Chondrocyte (in vitro differentiated cells): Measurements from ENCODE around the gene DPH2. TPM values are rescaled to one million over a fixed set of nuclear protein-coding genes. Genes with fewer than 3 reads are reported as not detected.

ENCODE experiments used
- DNase-seq: peaks from one replicate; pipeline ENCODE4 v3.0.0; 2021; ENCODE audit warnings: mixed read lengths, low spot score
- H3K27ac Mint-ChIP-seq: one replicate; pipeline ENCODE4 v1.8.0; 2021; ENCODE audit warnings: mild to moderate bottlenecking, moderate library complexity, mixed read lengths; ENCODE audit not compliant: unreplicated experiment
- H3K27me3 Mint-ChIP-seq: 2 replicates; pipeline ENCODE4 v1.8.0; 2021; ENCODE audit warnings: low read depth, mixed read lengths
- H3K36me3 Mint-ChIP-seq: 2 replicates; pipeline ENCODE4 v1.8.0; 2021; ENCODE audit warnings: low read depth, mixed read lengths
- H3K4me1 Mint-ChIP-seq: 2 replicates; pipeline ENCODE4 v1.8.0; 2021; ENCODE audit warnings: low read depth, mild to moderate bottlenecking, mixed read lengths
- H3K4me3 Mint-ChIP-seq: one replicate; pipeline ENCODE4 v1.8.0; 2021; ENCODE audit warnings: mild to moderate bottlenecking, moderate library complexity, mixed read lengths; ENCODE audit not compliant: unreplicated experiment
- H3K9me3 Mint-ChIP-seq: 2 replicates; pipeline ENCODE4 v1.8.0; 2021; ENCODE audit warnings: low read depth, mixed read lengths
- CTCF ChIP-seq: fragments of 200-600 bp; sonication (generic); IDR thresholded peaks from 2 replicates; pipeline ENCODE4 v1.5.0; 2021; ENCODE audit warnings: antibody characterized with exemption, mild to moderate bottlenecking, moderate library complexity
- total RNA-seq: library from RNA; stranded (reverse); gene quantifications from 3 replicates; pipeline ENCODE4 v1.2.1, GENCODE V29; 2021

The DPH2 gene
- total RNA-seq, 1 donor from 2014 or later = 22.4 TPM

GRCh38 chr1:44000122-44000665, 30.4 kb downstream of the DPH2 start:
- Mint-ChIP-seq H3K36me3 (peaks cover 7% of the 10 kb centered on the region), H3K27ac (no peak overlapping the region), H3K27me3 (no peaks in the 10 kb centered on the region), H3K4me1 (peaks cover 2% of the 10 kb centered on the region), H3K4me3 (no peak overlapping the region), H3K9me3 (no peaks in the 10 kb centered on the region)
- no peak for DNase-seq
- no peak for TF ChIP-seq CTCF

GRCh38 chr1:44002165-44002564, 32.4 kb downstream of the DPH2 start:
- H3K4me3 Mint-ChIP-seq = no peak overlapping the region
- H3K36me3 Mint-ChIP-seq = peaks cover 9% of the 10 kb centered on the region
- H3K9me3 Mint-ChIP-seq = no peaks in the 10 kb centered on the region
- DNase-seq = no peak
- no peaks in the 10 kb centered on the region for H3K4me1 Mint-ChIP-seq
- H3K27ac Mint-ChIP-seq = no peak overlapping the region
- H3K27me3 Mint-ChIP-seq = no peaks in the 10 kb centered on the region
- no peak for TF ChIP-seq CTCF

GRCh38 chr1:44002606-44003157, 32.9 kb downstream of the DPH2 start:
- H3K9me3 Mint-ChIP-seq = no peaks in the 10 kb centered on the region

GRCh38 chr1:44008259-44008658, 38.4 kb downstream of the DPH2 start:
- no peaks in the 10 kb centered on the region for H3K27me3 Mint-ChIP-seq
- peaks cover 7% of the 10 kb centered on the region for H3K36me3 Mint-ChIP-seq
- TF ChIP-seq CTCF = no peak
- H3K4me1 Mint-ChIP-seq = peaks cover 8% of the 10 kb centered on the region
- no peak for DNase-seq
- no peak overlapping the region for H3K27ac Mint-ChIP-seq
- H3K4me3 Mint-ChIP-seq = no peak overlapping the region
- H3K9me3 Mint-ChIP-seq = no peaks in the 10 kb centered on the region

More at GRCh38 chr1:44002606-44003157, 32.9 kb downstream of the DPH2 start:
- Mint-ChIP-seq H3K36me3 (peaks cover 9% of the 10 kb centered on the region), H3K4me3 (no peak overlapping the region), H3K27ac (no peak overlapping the region), H3K4me1 (no peaks in the 10 kb centered on the region), H3K27me3 (no peaks in the 10 kb centered on the region)
- DNase-seq = no peak
- TF ChIP-seq CTCF = peak; percentile 55

- TF ChIP-seq CTCF = no peak
- DNase-seq = no peak
- H3K36me3 Mint-ChIP-seq = peaks cover 7% of the 10 kb centered on the region
- H3K27me3 Mint-ChIP-seq = no peaks in the 10 kb centered on the region
- H3K4me1 Mint-ChIP-seq = peaks cover 21% of the 10 kb centered on the region
- no peak overlapping the region for H3K4me3 Mint-ChIP-seq
- H3K27ac Mint-ChIP-seq = no peak overlapping the region
- no peaks in the 10 kb centered on the region for H3K9me3 Mint-ChIP-seq
Observed at GRCh38 chr1:44010935-44011471, 41.2 kb downstream of the DPH2 start.
